GM12873 (cell line): ENCODE results near the gene CFAP61.

Experiments used
- CTCF ChIP-seq: IDR thresholded peaks from 2 replicates; pipeline ENCODE4 v1.5.1; 2012; ENCODE audit warnings: low read depth, mild to moderate bottlenecking, moderate library complexity, low read length, control low read depth; ENCODE audit not compliant: insufficient read depth; ENCODE audit errors: missing control alignments

CFAP61 gene

GRCh38 chr20:20303320-20303719 is 251.0 kb downstream of the CFAP61 start:
- no peak for TF ChIP-seq CTCF

- no peak for TF ChIP-seq CTCF
Observed at GRCh38 chr20:20303742-20304141, 251.4 kb downstream of the CFAP61 start.

GRCh38 chr20:20304942-20305341 is 252.6 kb downstream of the CFAP61 start:
- TF ChIP-seq CTCF: no peak

- no peak for TF ChIP-seq CTCF
Observed at GRCh38 chr20:20312562-20312961, 260.2 kb downstream of the CFAP61 start.

GRCh38 chr20:20317195-20317594 is 264.9 kb downstream of the CFAP61 start:
- no peak for TF ChIP-seq CTCF

- TF ChIP-seq CTCF: no peak
Observed at GRCh38 chr20:20317621-20318364, 265.5 kb downstream of the CFAP61 start.

GRCh38 chr20:20318365-20319161 is 266.2 kb downstream of the CFAP61 start:
- TF ChIP-seq CTCF: no peak
